Stimulated activated naive CD8-positive, alpha-beta T cell treated with anti-CD3 and anti-CD28 coated beads, Interleukin-15, Interleukin-2, amounts not matched to agents 100 ng/mL and 50 ng/mL, for 24 hours (primary cell): ENCODE measurements around the gene FN3KRP.
"Not testable (repeated sequence)": the region's sequence is repeated elsewhere in the genome, so short reads cannot be mapped to it uniquely, and the experiment has no call there.

ENCODE experiments used
- H3K27ac Mint-ChIP-seq: one replicate; pipeline ENCODE4 v1.8.0; 2021; ENCODE audit warnings: mild to moderate bottlenecking, mixed read lengths
- H3K27me3 Mint-ChIP-seq: one replicate; pipeline ENCODE4 v1.8.0; 2021; ENCODE audit warnings: mixed read lengths
- H3K36me3 Mint-ChIP-seq: one replicate; pipeline ENCODE4 v1.8.0; 2021; ENCODE audit warnings: low read depth, mixed read lengths
- H3K4me1 Mint-ChIP-seq: one replicate; pipeline ENCODE4 v1.8.0; 2021; ENCODE audit warnings: low read depth, mixed read lengths
- H3K4me3 Mint-ChIP-seq: one replicate; pipeline ENCODE4 v1.8.0; 2021; ENCODE audit warnings: mild to moderate bottlenecking, mixed read lengths
- H3K9me3 Mint-ChIP-seq: one replicate; pipeline ENCODE4 v1.8.0; 2021; ENCODE audit warnings: mixed read lengths

Gene FN3KRP

DNA sequence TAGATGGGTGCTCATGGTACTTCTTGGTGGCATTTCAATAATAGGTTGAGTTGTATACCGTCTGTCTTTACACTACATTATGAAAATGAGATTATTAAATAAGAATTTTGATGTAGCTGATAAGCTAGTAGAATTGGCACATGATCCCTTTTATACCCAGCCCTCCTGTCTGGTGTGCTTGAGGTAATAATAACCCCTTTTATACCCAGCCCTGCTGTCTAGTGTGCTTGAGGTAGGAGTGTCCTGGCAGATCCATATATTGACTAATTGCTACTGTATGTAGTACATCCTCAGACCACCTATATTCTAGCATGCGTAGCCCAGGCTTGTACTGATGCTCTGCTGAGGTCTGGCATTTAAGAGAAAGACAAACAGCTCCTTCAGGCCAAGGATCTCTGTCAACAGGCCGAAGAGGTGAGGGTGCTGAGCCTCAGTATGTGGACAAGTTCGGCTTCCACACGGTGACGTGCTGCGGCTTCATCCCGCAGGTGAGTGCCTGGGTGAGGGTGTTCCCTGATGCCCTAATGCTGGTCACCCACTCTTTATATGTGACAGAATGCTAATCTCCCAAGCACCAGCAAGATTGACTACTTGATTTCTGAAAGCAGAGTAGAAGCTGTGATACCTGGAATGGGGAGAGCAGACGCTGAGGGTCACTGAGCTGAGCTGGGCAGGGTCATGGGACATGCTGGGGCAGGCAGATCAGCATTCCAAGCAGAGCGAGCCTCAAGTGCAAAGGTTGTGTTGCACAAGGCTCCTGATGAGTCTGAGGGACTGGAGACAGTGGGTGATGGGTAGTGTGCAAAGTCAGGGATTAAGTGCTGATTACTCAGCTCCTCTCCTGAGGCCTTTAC is 24.6 kb downstream of the FN3KRP start:
- peaks cover 24% of the 10 kb centered on the region for H3K36me3 Mint-ChIP-seq
- no peak overlapping the region for H3K27ac Mint-ChIP-seq
- peaks cover 22% of the 10 kb centered on the region for H3K9me3 Mint-ChIP-seq
- no peak overlapping the region for H3K4me3 Mint-ChIP-seq
- H3K4me1 Mint-ChIP-seq: no peaks in the 10 kb centered on the region
- peaks cover 3% of the 10 kb centered on the region for H3K27me3 Mint-ChIP-seq

DNA sequence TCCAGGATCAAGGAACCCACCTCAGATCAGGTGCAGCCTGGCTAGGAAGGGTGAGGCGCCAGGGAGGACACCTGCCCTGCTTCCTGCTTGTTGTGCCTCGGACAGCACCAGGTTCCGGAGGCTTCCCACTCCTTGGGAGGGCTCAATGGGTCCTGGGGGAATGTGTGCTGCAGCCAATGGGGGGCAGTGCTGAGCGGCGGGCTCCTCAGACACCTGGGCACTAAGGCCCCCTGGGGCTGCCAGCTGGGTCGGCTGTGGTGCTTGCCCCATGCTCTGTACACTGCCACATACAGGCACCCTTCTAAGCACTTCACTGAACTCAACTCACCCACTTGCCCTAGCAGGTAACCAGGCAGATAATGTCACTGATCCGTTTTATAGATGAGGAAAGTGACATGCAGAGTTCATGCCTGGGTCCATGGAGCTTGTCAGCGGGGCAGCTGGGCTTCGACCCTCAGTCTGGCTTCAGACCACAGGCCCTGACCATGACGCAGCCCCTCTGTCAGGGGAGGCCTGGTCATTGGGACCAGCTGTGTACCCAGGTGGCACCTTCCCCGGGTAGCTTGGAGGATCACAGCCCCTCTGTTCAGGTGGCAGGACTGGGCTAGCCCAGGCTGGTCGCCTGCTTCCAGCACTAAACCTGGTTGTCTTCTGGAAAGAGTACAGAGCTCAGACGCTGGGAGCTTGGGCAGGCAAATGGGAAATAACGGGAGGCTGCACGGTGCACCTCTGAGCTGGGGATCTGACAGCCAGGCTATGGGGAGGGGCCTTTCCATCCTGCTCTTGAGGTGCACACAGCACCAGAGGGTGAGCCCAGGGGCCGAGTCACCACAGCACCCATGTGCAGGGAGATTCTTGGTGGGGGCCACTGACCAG is 27.1 kb downstream of the FN3KRP start:
- Mint-ChIP-seq H3K4me3 (no peak overlapping the region), H3K4me1 (no peaks in the 10 kb centered on the region), H3K9me3 (peaks cover 25% of the 10 kb centered on the region), H3K27me3 (no peaks in the 10 kb centered on the region), H3K36me3 (peaks cover 24% of the 10 kb centered on the region), H3K27ac (no peak overlapping the region)

DNA sequence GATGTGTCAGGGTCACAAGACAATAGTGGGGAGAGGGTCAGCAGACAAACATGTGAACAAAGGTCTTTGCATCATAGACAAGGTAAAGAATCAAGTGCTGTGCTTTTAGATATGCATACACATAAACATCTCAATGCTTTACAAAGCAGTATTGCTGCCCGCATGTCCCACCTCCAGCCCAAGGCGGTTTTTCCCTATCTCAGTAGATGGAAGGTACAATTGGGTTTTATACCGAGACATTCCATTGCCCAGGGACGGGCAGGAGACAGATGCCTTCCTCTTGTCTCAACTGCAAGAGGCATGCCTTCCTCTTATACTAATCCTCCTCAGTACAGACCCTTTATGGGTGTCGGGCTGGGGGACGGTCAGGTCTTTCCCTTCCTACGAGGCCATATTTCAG is 28.2 kb downstream of the FN3KRP start:
- not testable (repeated sequence) for H3K27me3 Mint-ChIP-seq, H3K4me3 Mint-ChIP-seq, H3K27ac Mint-ChIP-seq, H3K4me1 Mint-ChIP-seq
- H3K36me3 Mint-ChIP-seq: peaks cover 24% of the 10 kb centered on the region
- H3K9me3 Mint-ChIP-seq: peaks cover 25% of the 10 kb centered on the region

DNA sequence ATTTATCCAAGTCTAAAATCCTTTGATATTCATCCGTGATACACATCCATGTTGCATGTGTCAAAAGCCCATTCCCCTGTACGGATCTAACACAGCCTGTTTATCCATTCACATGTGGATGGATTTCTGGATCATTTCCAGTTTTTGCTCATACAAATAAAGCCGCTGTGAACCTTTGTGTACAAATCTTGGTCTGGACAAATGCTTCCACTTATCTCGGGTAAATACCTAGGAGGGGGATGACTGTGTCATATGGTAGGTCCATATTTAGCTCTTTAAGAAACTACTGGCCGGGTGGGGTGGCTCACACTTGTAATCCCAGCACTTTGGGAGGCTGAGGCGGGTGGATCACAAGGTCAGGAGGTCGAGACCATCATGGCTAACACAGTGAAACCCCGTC is 29.0 kb downstream of the FN3KRP start:
- peaks cover 19% of the 10 kb centered on the region for H3K9me3 Mint-ChIP-seq
- no peaks in the 10 kb centered on the region for H3K27me3 Mint-ChIP-seq
- H3K36me3 Mint-ChIP-seq: peaks cover 17% of the 10 kb centered on the region
- H3K4me1 Mint-ChIP-seq: peaks cover 4% of the 10 kb centered on the region
- H3K4me3 Mint-ChIP-seq: no peak overlapping the region
- no peak overlapping the region for H3K27ac Mint-ChIP-seq

DNA sequence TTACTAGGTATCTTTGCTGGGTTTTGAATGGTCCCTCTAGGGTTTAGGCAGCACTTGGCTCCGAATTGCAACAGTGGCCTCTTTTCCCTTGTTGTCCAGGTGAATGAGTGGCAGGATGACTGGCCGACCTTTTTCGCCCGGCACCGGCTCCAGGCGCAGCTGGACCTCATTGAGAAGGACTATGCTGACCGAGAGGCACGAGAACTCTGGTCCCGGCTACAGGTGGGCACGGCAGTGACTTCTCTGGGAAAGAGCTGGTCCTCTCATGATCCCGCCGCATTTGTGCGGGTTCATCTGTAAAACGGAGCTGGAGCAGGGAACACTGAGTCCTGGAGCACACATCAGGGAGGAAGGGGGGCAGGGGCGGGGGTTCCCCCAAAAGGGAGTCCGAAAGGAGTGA is 32.2 kb downstream of the FN3KRP start:
- Mint-ChIP-seq H3K27ac (no peak overlapping the region), H3K36me3 (no peaks in the 10 kb centered on the region), H3K27me3 (no peaks in the 10 kb centered on the region), H3K4me1 (peaks cover 17% of the 10 kb centered on the region), H3K9me3 (peaks cover 5% of the 10 kb centered on the region), H3K4me3 (no peak overlapping the region)

DNA sequence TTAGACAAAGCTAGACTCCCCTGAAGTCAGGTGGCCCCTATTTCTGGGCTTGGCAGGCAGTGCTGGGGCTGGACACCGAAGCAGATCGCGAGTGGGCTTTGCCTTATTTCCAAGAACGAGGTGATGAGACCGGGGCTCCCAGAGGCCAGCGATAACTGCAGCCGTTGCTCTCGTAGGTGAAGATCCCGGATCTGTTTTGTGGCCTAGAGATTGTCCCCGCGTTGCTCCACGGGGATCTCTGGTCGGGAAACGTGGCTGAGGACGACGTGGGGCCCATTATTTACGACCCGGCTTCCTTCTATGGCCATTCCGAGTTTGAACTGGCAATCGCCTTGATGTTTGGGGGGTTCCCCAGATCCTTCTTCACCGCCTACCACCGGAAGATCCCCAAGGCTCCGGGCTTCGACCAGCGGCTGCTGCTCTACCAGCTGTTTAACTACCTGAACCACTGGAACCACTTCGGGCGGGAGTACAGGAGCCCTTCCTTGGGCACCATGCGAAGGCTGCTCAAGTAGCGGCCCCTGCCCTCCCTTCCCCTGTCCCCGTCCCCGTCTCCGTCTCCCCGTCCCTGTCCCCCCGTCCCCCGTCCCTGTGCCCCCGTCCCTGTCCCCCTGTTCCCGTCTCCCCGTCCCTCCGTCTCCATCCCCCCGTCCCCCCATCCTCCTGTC is 33.9 kb downstream of the FN3KRP start:
- peak overlapping the region; percentile 51 for H3K4me3 Mint-ChIP-seq
- no peaks in the 10 kb centered on the region for H3K36me3 Mint-ChIP-seq
- H3K27me3 Mint-ChIP-seq: no peaks in the 10 kb centered on the region
- H3K4me1 Mint-ChIP-seq: peaks cover 30% of the 10 kb centered on the region
- peaks cover 5% of the 10 kb centered on the region for H3K9me3 Mint-ChIP-seq
- H3K27ac Mint-ChIP-seq: no peak overlapping the region

DNA sequence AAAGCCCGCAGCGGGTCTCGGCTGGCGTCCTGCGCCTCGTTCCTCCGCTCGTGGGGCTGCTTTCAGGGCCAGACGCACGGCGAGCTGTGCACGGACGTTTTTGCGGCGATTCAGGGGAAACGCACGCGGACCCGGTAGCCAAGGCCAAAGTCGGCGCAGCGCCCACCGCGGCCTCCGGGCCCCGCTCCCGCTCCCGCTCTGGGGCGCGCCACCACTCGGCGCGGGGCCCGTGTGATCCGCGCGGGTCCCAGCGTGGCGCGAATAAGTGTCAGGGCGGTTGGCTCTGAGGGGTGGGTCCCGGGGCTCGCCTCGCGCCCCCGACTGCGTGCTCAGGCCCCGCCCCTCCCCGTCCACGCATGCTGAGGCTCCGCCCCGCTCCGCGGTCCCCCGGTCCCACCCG is 34.7 kb downstream of the FN3KRP start:
- no peaks in the 10 kb centered on the region for H3K27me3 Mint-ChIP-seq
- no peak overlapping the region for H3K4me3 Mint-ChIP-seq
- H3K4me1 Mint-ChIP-seq: peaks cover 30% of the 10 kb centered on the region
- no peaks in the 10 kb centered on the region for H3K36me3 Mint-ChIP-seq
- H3K27ac Mint-ChIP-seq: no peak overlapping the region
- H3K9me3 Mint-ChIP-seq: peaks cover 2% of the 10 kb centered on the region

DNA sequence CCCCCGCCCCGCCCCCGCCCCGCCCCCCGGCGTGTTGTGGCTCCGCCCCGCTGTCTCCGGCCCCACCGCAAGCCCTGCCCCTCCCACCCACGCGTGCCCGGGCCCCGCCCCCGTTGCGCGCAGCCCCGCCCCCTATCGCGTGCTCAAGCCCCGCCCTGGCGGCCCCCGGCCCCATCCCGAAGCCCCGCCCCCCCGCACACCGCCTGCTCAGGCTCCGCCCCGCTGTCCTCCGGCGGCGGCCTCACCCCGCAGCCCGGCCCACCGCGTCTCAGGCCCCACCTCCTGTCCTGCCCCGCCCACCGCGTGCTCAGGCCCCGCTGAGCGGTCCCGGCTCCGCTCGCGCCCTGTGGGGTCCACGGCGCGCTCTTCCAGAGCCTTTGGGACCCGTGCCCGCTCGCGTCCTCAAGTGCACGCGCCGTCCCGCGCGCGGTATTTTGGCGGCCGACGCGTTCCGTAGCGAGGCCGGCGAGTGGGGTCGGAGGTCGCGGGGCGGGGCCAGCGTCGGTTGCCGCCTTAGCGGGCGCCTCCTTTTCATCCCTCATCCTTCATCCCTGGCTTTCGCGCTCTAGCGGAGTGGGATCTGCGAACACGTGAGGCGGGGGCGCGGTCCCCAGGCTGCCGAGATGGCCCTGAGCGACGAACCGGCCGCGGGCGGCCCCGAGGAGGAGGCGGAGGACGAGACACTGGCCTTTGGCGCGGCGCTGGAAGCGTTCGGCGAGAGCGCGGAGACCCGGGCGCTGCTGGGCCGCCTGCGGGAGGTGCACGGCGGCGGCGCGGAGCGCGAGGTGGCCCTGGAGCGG is 35.3 kb downstream of the FN3KRP start, which contains the start of gene TBCD:
TBCD (plus strand) TSS at position 495 of the 800 bp plus-strand sequence; CDS start at position 624, 129 bp downstream.
- Mint-ChIP-seq H3K4me3 (peak within 1 kb of the TSS; percentile 87), H3K27ac (peak within 1 kb of the TSS; percentile 49), H3K27me3 (no peaks in the 10 kb centered on the region), H3K9me3 (no peaks in the 10 kb centered on the region), H3K36me3 (peaks cover 4% of the 10 kb centered on the region), H3K4me1 (peaks cover 30% of the 10 kb centered on the region)

DNA sequence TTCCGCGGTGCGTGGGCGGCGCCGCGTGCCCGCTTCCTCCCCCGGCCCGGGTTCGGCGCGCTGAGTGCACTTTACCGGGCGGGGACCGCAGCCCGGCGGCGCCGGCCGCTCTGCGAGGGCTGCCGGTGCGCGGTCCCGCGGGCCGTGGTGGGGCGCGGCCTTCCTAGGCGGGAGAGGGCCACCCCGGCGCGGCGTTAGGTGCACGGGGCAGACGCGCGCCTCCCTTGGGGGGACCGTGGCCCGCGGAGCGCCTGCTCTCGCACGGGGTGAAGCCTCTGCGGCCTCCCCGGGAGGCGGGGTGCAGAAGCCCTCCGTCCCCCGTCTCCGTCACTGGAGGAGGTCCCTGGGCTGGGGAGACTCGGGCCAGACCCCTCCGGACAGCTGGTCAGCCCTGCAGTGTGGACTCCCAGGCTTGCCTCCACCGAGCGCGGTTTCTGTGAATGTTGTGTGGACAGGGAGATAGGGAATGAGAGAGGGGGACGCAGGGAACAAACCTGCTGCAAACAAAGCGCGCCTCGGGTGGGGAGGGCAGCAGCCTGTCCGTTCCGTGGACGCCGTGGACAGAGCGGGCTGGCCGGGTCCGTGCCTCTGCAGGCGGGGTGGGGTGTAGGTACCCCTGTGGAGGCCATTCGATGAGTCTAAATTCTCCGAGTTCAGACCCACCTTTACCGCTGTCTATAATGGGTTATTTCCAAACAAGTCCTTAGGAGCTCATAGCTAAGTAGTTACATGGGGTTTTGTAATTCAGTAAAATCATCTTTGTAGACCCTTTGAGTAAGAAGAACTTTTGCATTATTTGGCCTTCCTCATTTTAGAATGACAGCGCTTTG is 36.1 kb downstream of the FN3KRP start:
- Mint-ChIP-seq H3K36me3 (peaks cover 8% of the 10 kb centered on the region), H3K27me3 (no peaks in the 10 kb centered on the region), H3K4me1 (peaks cover 30% of the 10 kb centered on the region), H3K27ac (peak overlapping the region; percentile 49), H3K4me3 (peak overlapping the region; percentile 87), H3K9me3 (no peaks in the 10 kb centered on the region)

DNA sequence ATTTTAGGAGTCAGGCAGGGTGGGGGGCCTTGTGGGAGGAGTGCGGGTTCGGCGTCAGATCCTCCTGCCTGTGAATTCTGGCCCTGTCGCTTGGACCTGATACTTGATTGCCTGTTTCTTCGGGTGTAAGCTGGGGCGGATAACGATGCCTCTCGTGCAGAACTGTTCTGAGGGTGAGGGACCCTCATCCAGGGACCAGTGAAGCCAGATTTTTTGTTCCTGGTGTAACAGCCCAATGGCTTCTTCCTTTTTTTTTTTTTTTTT is 36.6 kb downstream of the FN3KRP start:
- H3K9me3 Mint-ChIP-seq: no peaks in the 10 kb centered on the region
- peak overlapping the region; percentile 49 for H3K27ac Mint-ChIP-seq
- H3K4me1 Mint-ChIP-seq: peaks cover 30% of the 10 kb centered on the region
- H3K36me3 Mint-ChIP-seq: peaks cover 11% of the 10 kb centered on the region
- peak overlapping the region; percentile 87 for H3K4me3 Mint-ChIP-seq
- H3K27me3 Mint-ChIP-seq: no peaks in the 10 kb centered on the region

DNA sequence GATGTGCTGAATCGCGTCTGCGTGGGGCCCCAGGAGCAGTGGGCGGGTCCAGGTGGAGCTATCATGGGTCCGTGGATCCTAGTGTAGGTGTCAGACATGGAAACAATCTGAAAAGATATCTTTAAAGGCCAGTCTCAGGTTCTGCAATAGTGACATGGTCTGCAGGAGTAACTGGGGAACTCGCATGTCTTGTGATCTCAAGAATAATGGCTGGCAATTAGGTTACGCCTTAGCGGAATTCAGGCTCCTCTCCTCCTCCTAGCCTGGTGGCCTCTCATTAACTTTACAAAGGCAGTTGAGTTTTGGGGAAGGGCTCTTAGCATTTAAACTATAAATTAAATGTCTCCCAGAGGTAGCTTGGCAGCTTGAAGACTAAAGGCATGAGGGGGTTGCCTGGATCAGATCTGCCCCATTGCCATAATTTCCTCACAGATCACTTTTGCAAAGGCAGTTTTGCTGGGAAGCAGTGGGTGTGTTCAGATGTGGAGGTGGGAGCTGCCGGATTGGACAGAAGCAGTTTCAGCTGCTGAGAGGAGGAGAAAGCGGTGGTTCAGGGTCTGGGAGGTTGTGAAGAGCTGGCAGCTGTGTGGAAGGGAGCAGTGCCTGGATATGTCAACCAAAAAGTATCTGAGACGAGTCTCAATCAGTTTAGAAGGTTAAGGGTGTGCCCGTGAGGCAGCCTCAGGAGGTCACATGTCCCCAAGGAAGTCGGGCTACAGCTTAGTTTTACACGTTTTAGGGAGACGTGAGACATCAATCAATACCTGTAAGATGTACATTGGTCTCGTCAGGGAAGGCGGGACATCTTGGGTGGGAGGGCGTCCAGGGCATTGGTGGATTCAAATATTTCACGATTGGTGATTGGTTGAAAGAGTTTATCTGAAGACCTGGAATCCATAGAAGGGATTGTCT is 38.0 kb downstream of the FN3KRP start:
- Mint-ChIP-seq H3K4me1 (peaks cover 30% of the 10 kb centered on the region), H3K9me3 (no peaks in the 10 kb centered on the region), H3K27ac (no peak overlapping the region), H3K36me3 (peaks cover 11% of the 10 kb centered on the region), H3K4me3 (peak overlapping the region; percentile 23), H3K27me3 (no peaks in the 10 kb centered on the region)

DNA sequence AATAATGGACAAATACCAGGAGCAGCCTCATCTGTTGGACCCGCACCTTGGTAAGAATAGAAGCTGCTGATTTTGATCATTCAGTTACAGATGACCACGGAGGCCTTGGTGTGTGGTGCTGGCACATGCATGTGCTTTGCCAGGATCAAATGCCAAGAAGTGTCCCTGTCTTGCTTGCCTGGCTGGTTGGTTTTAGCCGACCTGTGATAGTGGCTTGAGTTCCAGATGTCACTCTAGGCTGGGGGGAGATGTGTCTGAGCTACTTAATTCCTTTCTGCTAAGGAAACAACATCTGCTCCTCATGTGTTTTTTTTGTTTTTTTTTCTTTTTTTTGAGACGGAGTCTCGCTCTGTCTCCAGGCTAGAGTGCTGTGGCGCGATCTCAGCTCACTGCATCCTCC is 39.7 kb downstream of the FN3KRP start:
- Mint-ChIP-seq H3K36me3 (peaks cover 20% of the 10 kb centered on the region), H3K9me3 (no peaks in the 10 kb centered on the region), H3K4me1 (peaks cover 26% of the 10 kb centered on the region), H3K27ac (no peak overlapping the region), H3K4me3 (no peak overlapping the region), H3K27me3 (no peaks in the 10 kb centered on the region)

DNA sequence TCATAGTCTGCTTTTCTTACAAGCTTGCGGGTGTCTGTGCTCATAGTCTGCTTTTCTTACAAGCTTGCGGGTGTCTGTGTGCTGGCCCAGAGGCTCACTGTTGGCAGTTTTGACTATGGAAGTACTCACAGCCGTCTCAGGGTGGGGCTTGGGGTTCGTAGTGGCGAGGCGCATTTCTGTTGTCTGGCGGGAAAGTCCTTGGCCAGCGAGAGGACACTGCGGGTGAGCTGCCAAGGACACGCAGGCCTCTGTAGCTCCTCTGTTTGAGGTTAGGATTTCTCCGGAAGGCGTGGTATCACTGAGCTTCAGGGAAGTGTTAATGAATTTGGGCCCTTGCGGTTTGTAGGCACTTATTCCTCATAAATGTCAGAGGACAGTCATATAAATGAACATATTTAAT is 48.9 kb downstream of the FN3KRP start:
- Mint-ChIP-seq H3K4me1 (peaks cover 4% of the 10 kb centered on the region), H3K27ac (no peak overlapping the region), H3K36me3 (peaks cover 68% of the 10 kb centered on the region), H3K4me3 (no peak overlapping the region), H3K27me3 (no peaks in the 10 kb centered on the region), H3K9me3 (no peaks in the 10 kb centered on the region)
